Smooth muscle cell (in vitro differentiated cells): ENCODE measurements around the gene TLR8. TPM values are rescaled to one million over a fixed set of nuclear protein-coding genes. Genes with fewer than 3 reads are reported as not detected.
A peak's percentile ranks its signal among the peaks of the same experiment; 100 is the strongest.

Experiments
- DNase-seq: peaks from one replicate; lab custom pipeline; 2025; ENCODE audit not compliant: unreplicated experiment; lab: John Stamatoyannopoulos, UW
- H2AFZ ChIP-seq: fragments of 200-600 bp; sonication (generic); 2 replicates; pipeline ENCODE4 v1.6.0; 2016; ENCODE audit warnings: antibody characterized with exemption, low read depth, mild to moderate bottlenecking
- H3F3A ChIP-seq: fragments of 200-600 bp; sonication (generic); 2 replicates; pipeline ENCODE4 v1.6.0; 2017; ENCODE audit warnings: antibody characterized with exemption, low read depth
- H3K27ac ChIP-seq: fragments of 200-600 bp; sonication (generic); 2 replicates; pipeline ENCODE4 v1.5.1; 2016; ENCODE audit warnings: low read depth, mild to moderate bottlenecking
- H3K27me3 ChIP-seq: fragments of 200-600 bp; sonication (generic); 2 replicates; pipeline ENCODE4 v1.6.1; 2016; ENCODE audit warnings: low read depth, mild to moderate bottlenecking
- H3K36me3 ChIP-seq: fragments of 200-600 bp; sonication (generic); 2 replicates; pipeline ENCODE4 v1.5.1; 2016; ENCODE audit warnings: low read depth
- H3K4me1 ChIP-seq: fragments of 200-600 bp; sonication (generic); 2 replicates; pipeline ENCODE4 v1.5.1; 2016; ENCODE audit warnings: low read depth
- H3K4me2 ChIP-seq: fragments of 200-600 bp; sonication (generic); 2 replicates; pipeline ENCODE4 v1.6.0; 2016; ENCODE audit warnings: mild to moderate bottlenecking
- H3K4me3 ChIP-seq: fragments of 200-600 bp; sonication (generic); 2 replicates; pipeline ENCODE4 v1.5.1; 2016; ENCODE audit warnings: mild to moderate bottlenecking
- H3K79me2 ChIP-seq: fragments of 200-600 bp; sonication (generic); 2 replicates; pipeline ENCODE4 v1.6.0; 2016; ENCODE audit warnings: low read depth, mild to moderate bottlenecking
- H3K9ac ChIP-seq: fragments of 200-600 bp; sonication (generic); 2 replicates; pipeline ENCODE4 v1.6.0; 2016; ENCODE audit warnings: low read depth
- H3K9me3 ChIP-seq: fragments of 200-600 bp; sonication (generic); replicated peaks from 2 replicates; pipeline ENCODE4 v1.5.1; 2016; ENCODE audit warnings: low read depth
- H4K20me1 ChIP-seq: fragments of 200-600 bp; sonication (generic); 2 replicates; pipeline ENCODE4 v1.6.0; 2016; ENCODE audit warnings: low read depth
- WGBS: methylation state at CpG from one replicate; pipeline ENCODE4 v1.1.7; 2016; ENCODE audit warnings: low lambda C conversion rate; 5-methylcytosine and 5-hydroxymethylcytosine counted together
- polyA plus RNA-seq: library from polyadenylated mRNA; unstranded; fragments of >200 nt; fragmentation: Nextera tagmentation; extraction: Ambion mirVana; gene quantifications from 2 replicates; pipeline ENCODE4 v1.2.1, GENCODE V29; 2016
- total RNA-seq: library from RNA; depleted of rRNA; stranded (reverse); fragments of >200 nt; gene quantifications from 2 replicates; pipeline ENCODE4 v1.2.3, GENCODE V29; 2014
- TF ChIP-seq, protein P1 (sequence below): fragments of 200-600 bp; sonication (generic); IDR thresholded peaks from 2 replicates; pipeline ENCODE4 v1.5.1; 2017; ENCODE audit warnings: borderline replicate concordance, mild to moderate bottlenecking, antibody characterized with exemption; ENCODE audit not compliant: insufficient read depth, poor library complexity, severe bottlenecking

TLR8 gene
- total and polyA plus RNA-seq, 2 experiments from 2014 or later, result not detected

DNA sequence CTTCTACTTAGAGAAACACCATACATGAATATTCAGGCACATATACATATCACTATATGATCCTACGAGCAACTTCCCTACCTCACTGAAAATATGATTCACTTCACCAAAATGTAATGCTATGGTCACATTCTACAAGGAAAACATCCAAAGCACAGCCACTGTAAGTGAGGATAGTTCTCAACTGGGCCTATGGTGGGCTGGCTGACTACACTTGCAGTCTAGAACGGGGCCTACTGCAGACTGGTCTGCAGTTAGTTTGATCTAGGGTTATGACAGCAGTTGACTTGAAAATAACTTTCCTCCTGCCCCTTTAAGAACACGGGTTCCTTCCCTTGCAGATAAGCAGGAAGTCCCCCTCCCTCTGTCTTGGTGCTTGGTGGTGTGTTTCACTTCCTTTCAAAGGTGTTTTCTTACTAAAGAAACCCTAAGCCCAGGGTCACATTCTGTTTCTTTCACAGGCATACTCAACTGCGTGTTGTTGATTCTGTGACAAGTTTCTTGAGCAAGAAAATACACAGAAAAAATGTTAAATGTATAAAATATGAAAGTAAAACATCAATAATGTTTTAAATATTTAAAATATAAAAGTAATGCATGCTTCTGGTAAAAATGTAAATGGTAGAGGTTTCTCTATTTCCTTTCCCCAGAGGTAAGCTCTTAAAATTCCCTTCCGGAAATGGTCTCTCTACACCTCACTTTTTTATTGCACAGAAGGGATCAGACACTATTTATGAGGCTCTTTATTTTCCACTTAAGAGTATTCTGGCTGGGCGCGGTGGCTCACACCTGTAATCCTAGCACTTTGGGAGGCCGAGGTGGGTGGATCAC lies 50.5 kb downstream of the TLR8 start:
- TF ChIP-seq, protein P1, sequence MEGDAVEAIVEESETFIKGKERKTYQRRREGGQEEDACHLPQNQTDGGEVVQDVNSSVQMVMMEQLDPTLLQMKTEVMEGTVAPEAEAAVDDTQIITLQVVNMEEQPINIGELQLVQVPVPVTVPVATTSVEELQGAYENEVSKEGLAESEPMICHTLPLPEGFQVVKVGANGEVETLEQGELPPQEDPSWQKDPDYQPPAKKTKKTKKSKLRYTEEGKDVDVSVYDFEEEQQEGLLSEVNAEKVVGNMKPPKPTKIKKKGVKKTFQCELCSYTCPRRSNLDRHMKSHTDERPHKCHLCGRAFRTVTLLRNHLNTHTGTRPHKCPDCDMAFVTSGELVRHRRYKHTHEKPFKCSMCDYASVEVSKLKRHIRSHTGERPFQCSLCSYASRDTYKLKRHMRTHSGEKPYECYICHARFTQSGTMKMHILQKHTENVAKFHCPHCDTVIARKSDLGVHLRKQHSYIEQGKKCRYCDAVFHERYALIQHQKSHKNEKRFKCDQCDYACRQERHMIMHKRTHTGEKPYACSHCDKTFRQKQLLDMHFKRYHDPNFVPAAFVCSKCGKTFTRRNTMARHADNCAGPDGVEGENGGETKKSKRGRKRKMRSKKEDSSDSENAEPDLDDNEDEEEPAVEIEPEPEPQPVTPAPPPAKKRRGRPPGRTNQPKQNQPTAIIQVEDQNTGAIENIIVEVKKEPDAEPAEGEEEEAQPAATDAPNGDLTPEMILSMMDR, result no peak
- no peak overlapping the region for H3K4me3 ChIP-seq
- WGBS, result 48% methylated on average over 8 of the region's 8 CpGs
- H3F3A ChIP-seq, result peaks cover 12% of the 10 kb centered on the region
- H3K27me3 ChIP-seq, result no peaks in the 10 kb centered on the region
- no peaks in the 10 kb centered on the region for H3K9me3 ChIP-seq
- H2AFZ ChIP-seq, result peak overlapping the region; percentile 86
- peaks cover 12% of the 10 kb centered on the region for H3K4me1 ChIP-seq
- peak overlapping the region; percentile 92 for H3K9ac ChIP-seq
- H3K4me2 ChIP-seq, result peak overlapping the region; percentile 56
- DNase-seq, result no peak
- no peaks in the 10 kb centered on the region for H3K36me3 ChIP-seq
- H4K20me1 ChIP-seq, result no peaks in the 10 kb centered on the region
- no peaks in the 10 kb centered on the region for H3K79me2 ChIP-seq
- H3K27ac ChIP-seq, result peak overlapping the region; percentile 99

DNA sequence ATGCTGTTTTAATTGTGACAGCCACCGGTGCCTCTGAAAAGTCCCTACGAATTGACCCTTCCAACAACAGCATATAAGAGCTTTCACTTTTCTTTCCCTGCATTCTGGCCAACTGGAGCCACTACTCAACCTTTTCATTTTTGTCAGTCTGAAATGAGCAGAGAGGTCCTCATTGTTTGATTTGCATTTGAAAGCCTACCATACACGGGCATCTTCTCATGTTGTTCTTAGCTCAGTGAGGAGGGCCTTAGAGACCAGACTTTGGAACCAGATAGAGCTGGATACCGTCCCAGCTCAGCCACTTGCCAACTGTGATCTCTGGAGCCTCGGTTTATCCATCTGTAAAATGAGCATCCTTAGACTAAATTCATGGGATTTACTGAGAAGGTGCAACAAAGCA lies 51.6 kb downstream of the TLR8 start:
- DNase-seq, result no peak
- Histone ChIP-seq H4K20me1 (no peaks in the 10 kb centered on the region), H3K27me3 (no peaks in the 10 kb centered on the region), H3K9me3 (no peaks in the 10 kb centered on the region), H3K36me3 (no peaks in the 10 kb centered on the region), H3K79me2 (no peaks in the 10 kb centered on the region), H3K9ac (no peak overlapping the region), H2AFZ (no peak overlapping the region), H3K4me2 (no peak overlapping the region), H3K4me3 (no peak overlapping the region), H3F3A (peaks cover 12% of the 10 kb centered on the region), H3K27ac (no peak overlapping the region), H3K4me1 (peaks cover 12% of the 10 kb centered on the region)
- 92% methylated on average over 5 of the region's 5 CpGs for WGBS
- TF ChIP-seq, protein P1, result no peak

DNA sequence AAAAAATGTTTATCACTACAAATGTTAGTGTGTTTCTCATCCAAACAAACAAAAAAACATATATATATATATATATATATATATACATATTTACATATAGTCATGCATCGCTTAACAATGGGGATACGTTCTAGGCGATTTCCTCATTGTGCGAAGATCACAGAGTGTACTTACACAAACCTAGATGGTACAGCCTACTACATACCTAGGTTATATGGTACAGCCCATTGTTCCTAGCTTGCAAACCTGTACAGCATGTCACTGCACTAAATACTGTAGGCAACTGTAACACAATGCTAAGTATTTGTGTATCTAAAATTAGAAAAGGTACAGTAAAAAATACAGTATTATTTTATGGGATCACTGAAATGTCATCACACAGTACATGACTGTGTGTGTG lies 52.0 kb downstream of the TLR8 start:
- Histone ChIP-seq H3K9me3 (no peaks in the 10 kb centered on the region), H3K27ac (no peak overlapping the region), H3F3A (peaks cover 12% of the 10 kb centered on the region), H4K20me1 (no peaks in the 10 kb centered on the region), H3K79me2 (no peaks in the 10 kb centered on the region), H3K36me3 (no peaks in the 10 kb centered on the region), H3K4me3 (no peak overlapping the region), H3K27me3 (no peaks in the 10 kb centered on the region), H3K4me1 (peaks cover 12% of the 10 kb centered on the region), H2AFZ (no peak overlapping the region), H3K4me2 (no peak overlapping the region), H3K9ac (no peak overlapping the region)
- WGBS, result 98% methylated on average over 4 of the region's 4 CpGs
- DNase-seq, result no peak
- TF ChIP-seq, protein P1, result no peak

DNA sequence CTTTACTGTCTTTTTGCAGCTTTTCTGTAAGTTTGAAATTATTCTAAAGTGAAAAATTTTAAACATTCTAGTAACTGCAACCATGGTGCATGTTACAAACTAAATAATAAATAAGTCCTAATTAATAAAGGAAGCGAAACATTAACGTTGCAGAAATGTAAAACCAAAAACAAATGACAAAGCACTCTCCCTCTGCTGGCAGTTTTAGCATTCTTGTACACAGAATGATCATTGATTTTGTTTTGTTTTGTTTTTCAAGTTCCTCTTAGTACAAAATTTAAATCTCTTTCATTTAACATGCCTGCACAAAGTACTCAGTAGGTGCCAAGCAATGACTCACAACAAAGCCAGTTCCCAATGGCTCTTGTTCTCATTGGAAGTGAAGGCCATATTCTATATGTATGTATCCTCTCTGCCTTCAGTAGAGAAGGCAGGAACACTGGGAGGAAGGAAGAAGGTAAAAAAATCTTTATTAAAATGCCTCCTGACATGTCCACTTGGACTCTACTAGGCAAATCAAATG lies 54.8 kb downstream of the TLR8 start:
- Histone ChIP-seq H3K79me2 (no peaks in the 10 kb centered on the region), H4K20me1 (no peaks in the 10 kb centered on the region), H3K9ac (no peak overlapping the region), H3K4me2 (no peak overlapping the region), H3K27ac (no peak overlapping the region), H3K36me3 (no peaks in the 10 kb centered on the region), H2AFZ (no peak overlapping the region), H3K27me3 (no peaks in the 10 kb centered on the region), H3K4me3 (no peak overlapping the region), H3K4me1 (peaks cover 10% of the 10 kb centered on the region), H3F3A (peaks cover 8% of the 10 kb centered on the region), H3K9me3 (no peaks in the 10 kb centered on the region)
- WGBS, result 98% methylated on average over 2 of the region's 2 CpGs
- TF ChIP-seq, protein P1, result no peak
- DNase-seq, result no peak
